ENCODE measurements around the gene CA12. TPM values are rescaled to one million over a fixed set of nuclear protein-coding genes. Genes with fewer than 3 reads are reported as not detected.

Gene CA12
- total and polyA plus RNA-seq, 2 donors (not counting 3 experiments of a cell fraction or from before 2014, with no cell fraction given): 1.1 to 5.9 TPM

DNA sequence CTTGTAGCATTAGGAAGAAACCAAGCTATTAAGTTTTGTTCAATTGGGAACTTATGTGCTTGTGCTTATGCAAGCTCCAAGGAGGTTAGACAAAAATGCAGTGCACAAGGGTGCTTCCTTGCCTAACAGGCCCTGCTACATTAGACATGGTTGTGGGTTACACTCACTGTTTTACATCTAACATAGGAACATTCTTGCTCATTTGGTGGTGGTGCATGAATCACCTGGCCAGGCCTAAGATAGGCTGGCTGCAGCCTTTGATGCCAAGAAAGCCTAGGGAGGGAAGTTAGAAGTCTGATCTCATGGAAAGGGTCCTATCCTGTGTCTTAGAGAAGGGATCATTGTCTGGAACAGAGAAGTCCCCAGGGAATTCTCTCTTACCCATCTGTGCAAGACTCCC lies 43.5 kb downstream of the CA12 start:
- H3K27me3 ChIP-seq (ENCODE audit: control insufficient read depth in 2 of 2, insufficient read depth in 2 of 2, low read length in 2 of 2): peaks cover 0 to 2% of the 10 kb centered on the region in 2 experiments
- no peak overlapping the region for H3K4me2 ChIP-seq (ENCODE audit: insufficient read depth, low read length)
- no peak overlapping the region for H2AFZ ChIP-seq (ENCODE audit: low read depth, low read length)
- H3K79me2 ChIP-seq (ENCODE audit: control insufficient read depth, insufficient read depth, low read length): no peaks in the 10 kb centered on the region
- no peaks in the 10 kb centered on the region for H4K20me1 ChIP-seq (replicated peaks; ENCODE audit: control insufficient read depth, extremely low read depth, insufficient read depth, low read length)
- dilution Hi-C loops (cut with MboI; ENCODE audit: extremely low pct_ligation_motif_present, low sequenced_read_pairs) (no loop called here), intact Hi-C loops (cut with micrococcal nuclease) (no loop called here)
- no peaks in the 10 kb centered on the region for H3K36me3 ChIP-seq (ENCODE audit: control insufficient read depth in 2 of 2, extremely low read depth in 1 of 2, insufficient read depth in 2 of 2, low read length in 2 of 2)
- TF ChIP-seq GATA2 (IDR thresholded peaks at IDR 0.05; ENCODE audit: insufficient read depth, insufficient read length, low read depth, low read length): no peak
- TF ChIP-seq EZH2 (IDR thresholded peaks at IDR 0.05; ENCODE audit: borderline replicate concordance, low read depth, low read length, severe bottlenecking): no peak
- no peak for TF ChIP-seq POLR2A (IDR thresholded peaks at IDR 0.05; ENCODE audit: low read depth, low read length)
- TF ChIP-seq JUN (IDR thresholded peaks at IDR 0.05; ENCODE audit: borderline replicate concordance, insufficient read depth, insufficient read length, low read depth): no peak
- no peak for TF ChIP-seq POLR2AphosphoS5 (IDR thresholded peaks at IDR 0.05; ENCODE audit: insufficient read depth, low read depth, low read length)
- no peak for TF ChIP-seq MYC (IDR thresholded peaks at IDR 0.05; ENCODE audit: low read depth, low read length)
- no peak for TF ChIP-seq FOS (IDR thresholded peaks at IDR 0.05; ENCODE audit: borderline replicate concordance, insufficient read depth, low read length)
- TF ChIP-seq CTCF (IDR thresholded peaks at IDR 0.05; ENCODE audit: extremely low read depth in 1 of 2, insufficient read depth in 1 of 2, low read depth in 1 of 2, low read length in 2 of 2): no peak
- TF ChIP-seq, protein P1, sequence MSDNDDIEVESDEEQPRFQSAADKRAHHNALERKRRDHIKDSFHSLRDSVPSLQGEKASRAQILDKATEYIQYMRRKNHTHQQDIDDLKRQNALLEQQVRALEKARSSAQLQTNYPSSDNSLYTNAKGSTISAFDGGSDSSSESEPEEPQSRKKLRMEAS (IDR thresholded peaks at IDR 0.05; ENCODE audit: insufficient read depth, insufficient read length): no peak
- FAIRE-seq (no peak), DNase-seq (ENCODE audit: low read depth, low spot score) (no peak)
- no peaks in the 10 kb centered on the region for H3K9me3 ChIP-seq (replicated peaks; ENCODE audit: control insufficient read depth, insufficient read depth, low read length)
- no peak overlapping the region for H3K27ac ChIP-seq (ENCODE audit: insufficient read depth, low read depth, low read length)
- H3K9ac ChIP-seq (replicated peaks; ENCODE audit: extremely low read depth, insufficient read depth, low read length): no peak overlapping the region
- BruUV-seq (replicated peaks): no TSS peak
- H3K4me3 ChIP-seq (replicated peaks in 1 of 3; ENCODE audit: insufficient read depth in 1 of 3, low read depth in 1 of 3, low read length in 3 of 3): no peak overlapping the region
- POLR2A ChIA-PET: no interaction called here
- peaks cover 6% of the 10 kb centered on the region for H3K4me1 ChIP-seq (ENCODE audit: control insufficient read depth, extremely low read depth, insufficient read depth, low read length)
- no peaks in the 10 kb centered on the region for H3K9me1 ChIP-seq (replicated peaks; ENCODE audit: control insufficient read depth, extremely low read depth, insufficient read depth, low read length)
- CTCF ChIA-PET: no interaction called here

All from endothelial cell of umbilical vein (primary cell).